ENCODE results near the gene PLCH1.

- no peak for TF ChIP-seq EZH2 (IDR thresholded peaks at IDR 0.05)
- no peak for TF ChIP-seq CTCF (IDR thresholded peaks at IDR 0.05)
Observed at GRCh38 chr3:155619118-155619915, 125.6 kb downstream of the PLCH1 start.

Data from neural progenitor cell (in vitro differentiated cells).